K562 (cell line): ENCODE results near the gene OR52M1. TPM values are rescaled to one million over a fixed set of nuclear protein-coding genes. Genes with fewer than 3 reads are reported as not detected.

Source experiments
- ATAC-seq: fragments of 200-7000 bp; cut with Tn5 transposase; 3 replicates; pipeline ENCODE4 v1.9.1; 2020; ENCODE audit warnings: moderate library complexity
- BruUV-seq: library from RNA; stranded (reverse); fragments of 400-500 nt; replicated peaks from 2 replicates; lab custom pipeline; 2021; lab: Mats Ljungman, UMichigan
- CTCF ChIA-PET: fragments of 300-600 bp; formaldehyde crosslinking; extraction: SDS; loops from one replicate; lab custom pipeline; 2021; ENCODE audit warnings: low intra/inter-chr PET ratio; lab: Yijun Ruan, JAX
- POLR2A ChIA-PET: fragments of 300-600, 350-650 bp; sonication (Branson Sonifier 250); formaldehyde crosslinking; extraction: SDS; loops from one replicate; lab custom pipeline; 2021; ENCODE audit warnings: antibody characterized with exemption, inconsistent platforms; lab: Yijun Ruan, JAX
- DNase-seq, 4 experiments: peaks; one replicate each; pipeline versions ENCODE4 v3.0.0 to v3.0.0-alpha.2; 2011 to 2018; ENCODE audit warnings: low spot score in 3 of 4, mixed read lengths in 3 of 4; ENCODE audit errors: extremely low read depth in 1 of 4
- FAIRE-seq: peaks from 2 replicates; lab custom pipeline; 2011; peaks lifted over from hg19 to GRCh38; lab: Jason Lieb, UNC
- H2AFZ ChIP-seq: 2 replicates; pipeline ENCODE4 v1.6.0; 2011; ENCODE audit warnings: low read depth, low read length, control low read depth, inconsistent platforms
- H3K27ac ChIP-seq: fragments of 200-600 bp; 3 replicates; pipeline ENCODE4 v1.8.0; 2011; ENCODE audit warnings: low read depth, mild to moderate bottlenecking, control low read depth, inconsistent platforms, low read length, moderate library complexity, mixed read lengths; ENCODE audit errors: extremely low read depth
- H3K27me3 ChIP-seq, 2 experiments: fragments of 300-600 bp in 1 of 2; 2 replicates in 1 of 2; 3 replicates in 1 of 2; pipeline versions ENCODE4 v1.6.0 to v1.8.0; 2011; ENCODE audit warnings: inconsistent platforms in 2 of 2, low read length in 2 of 2, mild to moderate bottlenecking in 1 of 2, mixed read lengths in 1 of 2, moderate library complexity in 1 of 2; ENCODE audit not compliant: control insufficient read depth in 2 of 2, insufficient read depth in 2 of 2
- H3K36me3 ChIP-seq: fragments of 300-600 bp; 3 replicates; pipeline ENCODE4 v1.8.0; 2011; ENCODE audit warnings: mild to moderate bottlenecking, low read length, inconsistent platforms; ENCODE audit not compliant: control insufficient read depth, insufficient read depth
- H3K4me1 ChIP-seq, 2 experiments: fragments of 200-600 bp in 1 of 2; replicated peaks in 1 of 2; 2 replicates in 1 of 2; 3 replicates in 1 of 2; pipeline versions ENCODE4 v1.5.1 to v1.8.0; 2011; ENCODE audit warnings: inconsistent platforms in 2 of 2, low read length in 2 of 2, mild to moderate bottlenecking in 1 of 2, mixed read lengths in 1 of 2, moderate library complexity in 1 of 2; ENCODE audit not compliant: control insufficient read depth in 2 of 2, insufficient read depth in 2 of 2
- H3K4me2 ChIP-seq: 2 replicates; pipeline ENCODE4 v1.6.1; 2011; ENCODE audit warnings: low read length, control low read depth, inconsistent platforms, mixed read lengths; ENCODE audit not compliant: insufficient read depth
- H3K4me3 ChIP-seq: fragments of 200-600 bp; sonication (generic), shearing (Covaris generic); 2 replicates; pipeline ENCODE4 v1.5.1; 2016; ENCODE audit warnings: control low read depth, inconsistent platforms
- H3K79me2 ChIP-seq: fragments of 200-600 bp; 3 replicates; pipeline ENCODE4 v1.8.0; 2011; ENCODE audit warnings: low read length, inconsistent platforms; ENCODE audit not compliant: control insufficient read depth, insufficient read depth
- H3K9ac ChIP-seq, 2 experiments: 2 replicates each; pipeline versions ENCODE4 v1.6.0 to v1.6.1; 2011; ENCODE audit warnings: low read depth in 2 of 2, low read length in 2 of 2, control low read depth in 1 of 2, inconsistent platforms in 1 of 2, mild to moderate bottlenecking in 1 of 2, mixed read lengths in 1 of 2; ENCODE audit not compliant: insufficient read depth in 1 of 2
- H3K9me1 ChIP-seq: one replicate; pipeline ENCODE4 v1.6.0; 2011; ENCODE audit warnings: inconsistent platforms, mild to moderate bottlenecking, low read length, moderate library complexity; ENCODE audit not compliant: control insufficient read depth, insufficient read depth
- H3K9me3 ChIP-seq: replicated peaks from 2 replicates; pipeline ENCODE4 v1.5.1; 2011; ENCODE audit warnings: low read depth, low read length, inconsistent platforms; ENCODE audit not compliant: control insufficient read depth, insufficient read depth
- H4K20me1 ChIP-seq: replicated peaks from 2 replicates; pipeline ENCODE4 v1.6.1; 2011; ENCODE audit warnings: low read length, inconsistent platforms, mixed read lengths; ENCODE audit not compliant: control insufficient read depth, insufficient read depth
- WGBS: fragments of 100-300 bp; shearing (Covaris generic); methylation state at CpG from one replicate; pipeline ENCODE4 v1.1.6; 2016; ENCODE audit warnings: low coverage, mixed read lengths; ENCODE audit not compliant: insufficient coverage; ENCODE audit errors: missing lambda C conversion rate; 5-methylcytosine and 5-hydroxymethylcytosine counted together
- in situ Hi-C: fragments of 300-500 bp; cut with MboI; formaldehyde crosslinking; loops from 4 replicates; pipeline ENCODE4 v1.15.0; 2018; ENCODE audit warnings: inconsistent platforms, mixed read lengths
- intact Hi-C: fragments of 100-400 bp; cut with micrococcal nuclease; formaldehyde crosslinking; loops from 2 replicates; pipeline ENCODE4 v1.14.2; 2022
- polyA plus RNA-seq, 8 experiments: library from polyadenylated mRNA; depleted of rRNA in 4 of 8; stranded (reverse) in 5 of 8; unstranded in 3 of 8; fragments of >200 nt; fragmentation: Nextera tagmentation in 2 of 8; fragmentation: Illumina TruSeq in 1 of 8; extraction: Ambion mirVana in 2 of 8; extraction: Trizol in 1 of 8; gene quantifications; 2 replicates each; pipeline versions ENCODE4 v1.2.1 to v1.2.3, GENCODE V29; 2011 to 2014; ENCODE audit warnings: inconsistent platforms in 1 of 8, missing spikeins in 1 of 8
- total RNA-seq, 7 experiments: library from RNA; depleted of rRNA in 6 of 7; stranded (reverse); fragments of >200 nt in 6 of 7; fragmentation: Illumina TruSeq in 2 of 7; extraction: Trizol in 2 of 7; gene quantifications; 2 replicates each; pipeline versions ENCODE4 v1.2.1 to v1.2.3, GENCODE V29; 2011 to 2021; ENCODE audit warnings: low replicate concordance in 1 of 7
- TF ChIP-seq, protein P1 (sequence below): fragments of 450-650 bp; formaldehyde crosslinking; IDR thresholded peaks from 2 replicates; pipeline ENCODE4 v1.4.0; 2020; ENCODE audit warnings: mild to moderate bottlenecking
- TF ChIP-seq, protein P2 (sequence below): fragments of 250-450 bp; sonication (Bioruptor Pico); IDR thresholded peaks from 2 replicates; pipeline ENCODE4 v1.4.0; 2020; ENCODE audit warnings: mild to moderate bottlenecking

OR52M1 gene
- total and polyA plus RNA-seq, 9 of the 15 experiments (the other 6 are each of a cell fraction or from before 2014, with no cell fraction given): not detected

DNA sequence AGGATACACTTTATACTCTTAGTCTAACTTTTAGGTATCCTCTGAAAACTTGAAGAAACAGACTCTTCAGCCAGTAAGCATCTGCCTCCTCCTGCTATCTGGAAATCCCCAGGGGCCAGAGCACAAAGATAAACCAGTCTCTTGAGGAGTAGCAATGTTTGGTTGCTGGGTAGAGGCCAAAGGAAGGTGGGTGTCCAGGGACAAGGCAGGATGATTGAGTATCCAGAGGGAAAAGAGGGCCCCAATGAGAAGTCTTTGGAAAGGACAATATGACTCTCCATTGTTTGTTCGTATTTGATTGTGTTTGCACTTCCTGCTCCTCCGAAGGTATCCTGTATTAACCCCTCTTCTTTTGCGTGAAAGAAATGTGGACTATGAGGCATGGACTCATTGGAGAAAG lies 44.0 kb downstream of the OR52M1 start:
- no peak for DNase-seq
- H3K27me3 ChIP-seq: peaks cover 8 to 14% of the 10 kb centered on the region in 2 experiments; a peak in 4 of 5 replicates
- H4K20me1 ChIP-seq: no peaks in the 10 kb centered on the region
- no peak overlapping the region for H3K9ac ChIP-seq
- intact Hi-C loops: no loop called here
- H3K9me3 ChIP-seq: no peaks in the 10 kb centered on the region
- no peak overlapping the region for H3K27ac ChIP-seq
- no peaks in the 10 kb centered on the region for H3K4me1 ChIP-seq
- no peaks in the 10 kb centered on the region for H3K9me1 ChIP-seq
- H3K79me2 ChIP-seq: no peaks in the 10 kb centered on the region
- no peak overlapping the region for H3K4me2 ChIP-seq
- H3K4me3 ChIP-seq: no peak overlapping the region
- POLR2A ChIA-PET: no interaction called here
- TF ChIP-seq, protein P1, sequence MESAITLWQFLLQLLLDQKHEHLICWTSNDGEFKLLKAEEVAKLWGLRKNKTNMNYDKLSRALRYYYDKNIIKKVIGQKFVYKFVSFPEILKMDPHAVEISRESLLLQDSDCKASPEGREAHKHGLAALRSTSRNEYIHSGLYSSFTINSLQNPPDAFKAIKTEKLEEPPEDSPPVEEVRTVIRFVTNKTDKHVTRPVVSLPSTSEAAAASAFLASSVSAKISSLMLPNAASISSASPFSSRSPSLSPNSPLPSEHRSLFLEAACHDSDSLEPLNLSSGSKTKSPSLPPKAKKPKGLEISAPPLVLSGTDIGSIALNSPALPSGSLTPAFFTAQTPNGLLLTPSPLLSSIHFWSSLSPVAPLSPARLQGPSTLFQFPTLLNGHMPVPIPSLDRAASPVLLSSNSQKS (CRISPR knock-in tag): no peak
- TF ChIP-seq, protein P2, sequence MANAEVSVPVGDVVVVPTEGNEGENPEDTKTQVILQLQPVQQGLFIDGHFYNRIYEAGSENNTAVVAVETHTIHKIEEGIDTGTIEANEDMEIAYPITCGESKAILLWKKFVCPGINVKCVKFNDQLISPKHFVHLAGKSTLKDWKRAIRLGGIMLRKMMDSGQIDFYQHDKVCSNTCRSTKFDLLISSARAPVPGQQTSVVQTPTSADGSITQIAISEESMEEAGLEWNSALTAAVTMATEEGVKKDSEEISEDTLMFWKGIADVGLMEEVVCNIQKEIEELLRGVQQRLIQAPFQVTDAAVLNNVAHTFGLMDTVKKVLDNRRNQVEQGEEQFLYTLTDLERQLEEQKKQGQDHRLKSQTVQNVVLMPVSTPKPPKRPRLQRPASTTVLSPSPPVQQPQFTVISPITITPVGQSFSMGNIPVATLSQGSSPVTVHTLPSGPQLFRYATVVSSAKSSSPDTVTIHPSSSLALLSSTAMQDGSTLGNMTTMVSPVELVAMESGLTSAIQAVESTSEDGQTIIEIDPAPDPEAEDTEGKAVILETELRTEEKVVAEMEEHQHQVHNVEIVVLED (CRISPR knock-in tag): no peak
- ATAC-seq: no peak
- no TSS peak for BruUV-seq
- WGBS: 3% methylated on average over 3 of the region's 3 CpGs
- CTCF ChIA-PET: interaction anchor here (0.6 kb wide), 1 partner anchor 401 kb away, joined by 3 read pairs; no protein-coding TSS in a partner anchor
- no peak overlapping the region for H2AFZ ChIP-seq
- no peaks in the 10 kb centered on the region for H3K36me3 ChIP-seq
- FAIRE-seq: no peak
- in situ Hi-C loops: no loop called here
